Measurements from ENCODE around the gene PDCD1. TPM values are rescaled to one million over a fixed set of nuclear protein-coding genes. Genes with fewer than 3 reads are reported as not detected.

PDCD1 gene
- total RNA-seq, 1 experiment from 2014 or later, result not detected

- no TSS peak for BruUV-seq (replicated peaks)
- DNase-seq, result no peak
These were observed 46.4 kb upstream of the PDCD1 start for GRCh38 chr2:241904791-241905710.

GRCh38 chr2:241904011-241904718 lies 45.5 kb upstream of the PDCD1 start:
- Mint-ChIP-seq H3K36me3 (ENCODE audit: insufficient read depth, unreplicated experiment) (no peaks in the 10 kb centered on the region), H3K4me3 (ENCODE audit: low read depth, unreplicated experiment) (no peak overlapping the region), H3K4me1 (ENCODE audit: low read depth, unreplicated experiment) (no peaks in the 10 kb centered on the region), H3K27me3 (ENCODE audit: unreplicated experiment) (no peaks in the 10 kb centered on the region), H3K9me3 (ENCODE audit: low read depth, unreplicated experiment) (no peaks in the 10 kb centered on the region), H3K27ac (ENCODE audit: unreplicated experiment) (no peak overlapping the region)
- BruUV-seq (replicated peaks), result no TSS peak
- no peak for TF ChIP-seq CTCF (IDR thresholded peaks at IDR 0.05; ENCODE audit: unreplicated experiment)
- intact Hi-C loops (cut with micrococcal nuclease; ENCODE audit: unreplicated experiment), result no loop called here
- DNase-seq, result no peak
- CTCF ChIA-PET, result no interaction called here

More at GRCh38 chr2:241904791-241905710, 46.4 kb upstream of the PDCD1 start:
- H3K27me3 Mint-ChIP-seq (ENCODE audit: unreplicated experiment), result no peaks in the 10 kb centered on the region
- no peaks in the 10 kb centered on the region for H3K36me3 Mint-ChIP-seq (ENCODE audit: insufficient read depth, unreplicated experiment)
- no peak overlapping the region for H3K27ac Mint-ChIP-seq (ENCODE audit: unreplicated experiment)
- H3K4me3 Mint-ChIP-seq (ENCODE audit: low read depth, unreplicated experiment), result no peak overlapping the region
- no peaks in the 10 kb centered on the region for H3K9me3 Mint-ChIP-seq (ENCODE audit: low read depth, unreplicated experiment)
- intact Hi-C loops (cut with micrococcal nuclease; ENCODE audit: unreplicated experiment), result no loop called here
- TF ChIP-seq CTCF (IDR thresholded peaks at IDR 0.05; ENCODE audit: unreplicated experiment), result no peak
- no peaks in the 10 kb centered on the region for H3K4me1 Mint-ChIP-seq (ENCODE audit: low read depth, unreplicated experiment)
- CTCF ChIA-PET, result no interaction called here

- TF ChIP-seq CTCF (IDR thresholded peaks at IDR 0.05; ENCODE audit: unreplicated experiment), result no peak
- Mint-ChIP-seq H3K9me3 (ENCODE audit: low read depth, unreplicated experiment) (no peaks in the 10 kb centered on the region), H3K4me3 (ENCODE audit: low read depth, unreplicated experiment) (no peak overlapping the region), H3K36me3 (ENCODE audit: insufficient read depth, unreplicated experiment) (no peaks in the 10 kb centered on the region), H3K27me3 (ENCODE audit: unreplicated experiment) (no peaks in the 10 kb centered on the region), H3K4me1 (ENCODE audit: low read depth, unreplicated experiment) (no peaks in the 10 kb centered on the region), H3K27ac (ENCODE audit: unreplicated experiment) (no peak overlapping the region)
- BruUV-seq (replicated peaks), result no TSS peak
- CTCF ChIA-PET, result no interaction called here
- intact Hi-C loops (cut with micrococcal nuclease; ENCODE audit: unreplicated experiment), result no loop called here
- no peak for DNase-seq
These were observed 44.7 kb upstream of the PDCD1 start for GRCh38 chr2:241903121-241904010.

GRCh38 chr2:241902357-241902991 lies 43.8 kb upstream of the PDCD1 start:
- TF ChIP-seq CTCF (IDR thresholded peaks at IDR 0.05; ENCODE audit: unreplicated experiment), result no peak
- CTCF ChIA-PET, result no interaction called here
- Mint-ChIP-seq H3K27ac (ENCODE audit: unreplicated experiment) (no peak overlapping the region), H3K36me3 (ENCODE audit: insufficient read depth, unreplicated experiment) (peaks cover 3% of the 10 kb centered on the region), H3K27me3 (ENCODE audit: unreplicated experiment) (no peaks in the 10 kb centered on the region), H3K4me3 (ENCODE audit: low read depth, unreplicated experiment) (no peak overlapping the region), H3K4me1 (ENCODE audit: low read depth, unreplicated experiment) (no peaks in the 10 kb centered on the region), H3K9me3 (ENCODE audit: low read depth, unreplicated experiment) (no peaks in the 10 kb centered on the region)
- no peak for DNase-seq
- no TSS peak for BruUV-seq (replicated peaks)
- intact Hi-C loops (cut with micrococcal nuclease; ENCODE audit: unreplicated experiment), result no loop called here

All from Calu3 (cell line).